Upper lobe of left lung (tissue), 6 donors: ENCODE results near the gene PRKG1. TPM values are rescaled to one million over a fixed set of nuclear protein-coding genes. Genes with fewer than 3 reads are reported as not detected.

Experiments used
- ATAC-seq, 2 donors: fragments of 200-7000 bp; cut with Tn5 transposase; one replicate each; pipeline ENCODE4 v1.9.1; 2022; ENCODE audit warnings: mild to moderate bottlenecking in 2 of 2, moderate library complexity in 2 of 2; ENCODE audit not compliant: low FRiP score in 2 of 2
- DNase-seq, 2 donors: peaks; one replicate each; pipeline ENCODE4 v3.0.0-alpha.2; 2019 to 2020
- H3K27ac ChIP-seq, 4 donors: fragments of 200-600 bp; sonication (generic); one replicate each; pipeline ENCODE4 v1.5.1; 2016 to 2019
- H3K27me3 ChIP-seq, 4 donors: fragments of 200-600 bp; sonication (generic); one replicate each; pipeline ENCODE4 v1.5.1; 2017 to 2019
- H3K36me3 ChIP-seq, 4 donors: fragments of 200-600 bp; sonication (generic); one replicate each; pipeline ENCODE4 v1.5.1; 2016 to 2019
- H3K4me1 ChIP-seq, 4 donors: fragments of 200-600 bp; sonication (generic); one replicate each; pipeline ENCODE4 v1.5.1; 2018 to 2019
- H3K4me3 ChIP-seq, 4 donors: fragments of 200-600 bp; sonication (generic); one replicate each; pipeline ENCODE4 v1.5.1; 2017 to 2019; ENCODE audit warnings: mild to moderate bottlenecking in 2 of 4, moderate library complexity in 1 of 4
- H3K9me3 ChIP-seq, 4 donors: fragments of 200-600 bp; sonication (generic); one replicate each; pipeline ENCODE4 v1.5.1; 2018 to 2019
- CTCF ChIP-seq, 6 experiments: fragments of 450-650 bp in 4 of 6; fragments of 200-600 bp in 2 of 6; sonication (generic) in 2 of 6; IDR thresholded peaks; one replicate each; pipeline ENCODE4 v1.5.1; 2016 to 2019; ENCODE audit warnings: antibody characterized with exemption in 6 of 6
- EP300 ChIP-seq, 4 donors: sonication (generic); formaldehyde crosslinking; IDR thresholded peaks; one replicate each; pipeline ENCODE4 v1.5.1; 2017; ENCODE audit warnings: antibody characterized with exemption in 4 of 4, control low read depth in 2 of 4
- POLR2A ChIP-seq, 4 donors: fragments of 450-650 bp; IDR thresholded peaks; one replicate each; pipeline ENCODE4 v1.5.1; 2016 to 2017; ENCODE audit warnings: antibody characterized with exemption in 4 of 4, mild to moderate bottlenecking in 2 of 4
- POLR2AphosphoS5 ChIP-seq, 2 donors: sonication (generic); formaldehyde crosslinking; IDR thresholded peaks; one replicate each; pipeline ENCODE4 v1.5.1; 2017; ENCODE audit warnings: antibody characterized with exemption in 2 of 2
- WGBS, 2 donors: methylation state at CpG; one replicate each; pipeline ENCODE4 v1.1.5; 2017 to 2018; 5-methylcytosine and 5-hydroxymethylcytosine counted together
- total RNA-seq, 6 donors: library from RNA; depleted of rRNA in 4 of 6; stranded (reverse); fragments of >200 nt in 4 of 6; gene quantifications; one replicate each; pipeline versions ENCODE4 v1.1.0 to v1.2.1, GENCODE V29; 2016 to 2021
- donor health status: DM: no; HTN: no; CAD: no; lungs with moderate emphysema.
- donor health status: DM: no; HTN: yes; CAD: no; lungs with severe emphysema.

PRKG1 gene
- total RNA-seq, 6 donors from 2014 or later, result 12.9 to 43.0 (median 25.0) TPM

DNA sequence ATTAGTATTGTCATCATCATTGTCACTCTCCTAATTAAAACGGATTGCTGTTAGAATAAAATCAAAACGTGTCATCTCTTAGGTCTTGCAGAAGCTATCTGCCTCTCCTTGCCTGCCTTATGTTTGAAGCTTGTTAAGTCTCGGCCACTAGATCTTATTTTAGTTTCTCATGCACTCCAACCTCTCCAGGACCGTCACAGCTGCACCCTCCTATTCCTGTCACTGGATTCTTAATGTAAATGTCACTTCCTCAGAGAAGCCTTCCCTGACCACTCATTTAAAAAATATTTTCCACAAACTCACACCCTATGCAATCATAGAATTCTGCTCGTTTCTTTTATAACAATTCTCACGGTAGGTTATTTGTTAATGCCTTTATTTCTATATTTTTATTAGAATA, 1135.9 kb downstream of the PRKG1 start:
- H3K9me3 ChIP-seq, result no peaks in the 10 kb centered on the region
- H3K4me1 ChIP-seq, result no peaks in the 10 kb centered on the region
- DNase-seq (no peak), ATAC-seq (no peak)
- H3K36me3 ChIP-seq, result no peaks in the 10 kb centered on the region
- WGBS, 2 donors, result 72 to 76% methylated on average over 6 of the region's 6 CpGs
- no peak overlapping the region for H3K4me3 ChIP-seq
- H3K27me3 ChIP-seq, result no peaks in the 10 kb centered on the region
- no peak overlapping the region for H3K27ac ChIP-seq
- no peak for TF ChIP-seq POLR2AphosphoS5 (IDR thresholded peaks at IDR 0.05)
- no peak for TF ChIP-seq POLR2A (IDR thresholded peaks at IDR 0.05)
- no peak for TF ChIP-seq CTCF (IDR thresholded peaks at IDR 0.05)
- TF ChIP-seq EP300 (IDR thresholded peaks at IDR 0.05), result no peak

DNA sequence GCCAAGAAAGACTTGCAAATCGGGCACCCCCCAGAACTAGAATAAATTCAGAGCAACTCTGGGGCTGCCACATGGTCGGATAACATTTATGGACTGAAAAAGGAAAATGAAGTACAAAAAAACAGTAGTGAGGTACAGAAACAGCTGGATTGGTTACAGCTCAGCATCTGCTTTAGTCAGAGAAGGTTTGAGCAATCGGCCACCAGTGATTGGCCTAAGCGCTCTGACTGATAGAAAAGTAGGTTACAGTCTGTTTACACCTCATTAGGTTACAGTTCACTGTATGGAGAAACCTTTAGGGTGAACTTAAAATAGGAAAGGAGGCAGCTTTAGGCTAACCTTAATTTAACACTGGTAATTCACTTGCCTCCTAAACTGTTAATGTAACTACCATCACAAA, 1137.8 kb downstream of the PRKG1 start:
- DNase-seq (no peak), ATAC-seq (no peak)
- no peaks in the 10 kb centered on the region for H3K36me3 ChIP-seq
- TF ChIP-seq POLR2A (IDR thresholded peaks at IDR 0.05), result no peak
- TF ChIP-seq CTCF (IDR thresholded peaks at IDR 0.05), result no peak
- TF ChIP-seq EP300 (IDR thresholded peaks at IDR 0.05), result no peak
- no peak for TF ChIP-seq POLR2AphosphoS5 (IDR thresholded peaks at IDR 0.05)
- no peak overlapping the region for H3K4me3 ChIP-seq
- no peak overlapping the region for H3K27ac ChIP-seq
- peaks cover 0 to 11% (median 6%) of the 10 kb centered on the region in 4 donors for H3K4me1 ChIP-seq
- no peaks in the 10 kb centered on the region for H3K9me3 ChIP-seq
- H3K27me3 ChIP-seq, result no peaks in the 10 kb centered on the region
- WGBS, 2 donors, result 84 to 87% methylated on average over 4 of the region's 4 CpGs

GRCh38 chr10:52212802-52213201, 1138.5 kb downstream of the PRKG1 start:
- TF ChIP-seq POLR2A (IDR thresholded peaks at IDR 0.05), result no peak
- TF ChIP-seq EP300 (IDR thresholded peaks at IDR 0.05), result no peak
- TF ChIP-seq POLR2AphosphoS5 (IDR thresholded peaks at IDR 0.05), result no peak
- TF ChIP-seq CTCF (IDR thresholded peaks at IDR 0.05), result no peak
- Histone ChIP-seq H3K27ac (no peak overlapping the region), H3K4me1 (peaks cover 0 to 13% (median 6%) of the 10 kb centered on the region in 4 donors), H3K4me3 (no peak overlapping the region), H3K9me3 (no peaks in the 10 kb centered on the region), H3K27me3 (no peaks in the 10 kb centered on the region), H3K36me3 (no peaks in the 10 kb centered on the region)
- ATAC-seq, result no peak
- 67 to 68% methylated on average over 4 of the region's 4 CpGs for WGBS, 2 donors
- no peak for DNase-seq

- ATAC-seq (peak in 1 of 2 donors; percentile 50), DNase-seq (no peak)
- TF ChIP-seq POLR2AphosphoS5 (IDR thresholded peaks at IDR 0.05) (no peak), CTCF (IDR thresholded peaks at IDR 0.05) (no peak), POLR2A (IDR thresholded peaks at IDR 0.05) (no peak), EP300 (IDR thresholded peaks at IDR 0.05) (no peak)
- 61 to 77% methylated on average over 3 of the region's 3 CpGs for WGBS, 2 donors
- Histone ChIP-seq H3K27ac (no peak overlapping the region), H3K36me3 (no peaks in the 10 kb centered on the region), H3K27me3 (no peaks in the 10 kb centered on the region), H3K4me3 (no peak overlapping the region), H3K4me1 (peaks cover 0 to 13% (median 6%) of the 10 kb centered on the region in 4 donors), H3K9me3 (no peaks in the 10 kb centered on the region)
Measured at GRCh38 chr10:52213321-52213752, 1139.0 kb downstream of the PRKG1 start.

DNA sequence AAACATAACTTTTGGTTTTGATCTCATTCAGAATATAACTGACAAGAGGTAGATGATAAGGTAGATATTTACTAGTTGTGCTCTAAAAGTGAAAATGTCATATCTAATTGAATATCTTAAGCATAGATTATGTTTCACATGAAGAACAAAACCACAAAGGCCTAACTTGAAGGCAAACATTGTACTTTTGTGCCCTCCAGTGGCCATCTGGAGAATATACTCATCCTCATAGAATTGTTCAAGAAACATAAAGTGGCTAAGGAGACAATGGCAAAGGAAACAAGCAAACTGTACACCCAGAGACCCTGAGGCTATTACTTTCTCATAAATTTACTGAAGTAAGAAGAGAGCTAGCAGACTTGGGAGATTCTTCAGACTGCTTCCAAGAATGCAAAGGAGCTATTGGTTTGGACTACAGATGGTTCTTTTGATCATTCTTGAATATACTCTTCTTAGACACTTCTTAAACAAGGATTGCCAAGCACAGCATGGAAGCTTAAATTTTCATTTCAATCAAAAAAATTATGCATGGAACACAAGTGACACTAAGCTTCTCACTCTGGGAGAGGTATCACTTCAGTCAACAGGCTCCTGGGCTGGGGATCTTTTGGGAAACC, 1141.6 kb downstream of the PRKG1 start:
- Histone ChIP-seq H3K36me3 (no peaks in the 10 kb centered on the region), H3K9me3 (no peaks in the 10 kb centered on the region), H3K4me3 (no peak overlapping the region), H3K4me1 (peaks cover 0 to 13% (median 6%) of the 10 kb centered on the region in 4 donors), H3K27ac (no peak overlapping the region), H3K27me3 (no peaks in the 10 kb centered on the region)
- DNase-seq, result no peak
- ATAC-seq, result peak in 1 of 2 donors; percentile 83
- TF ChIP-seq EP300 (IDR thresholded peaks at IDR 0.05) (no peak), CTCF (IDR thresholded peaks at IDR 0.05) (peak; percentile 53 to 84 (median 76))
